RKO (cell line): ENCODE data around the gene GOLGA5.
"Not testable (repeated sequence)": the region's sequence is repeated elsewhere in the genome, so short reads cannot be mapped to it uniquely, and the experiment has no call there.

Experiments used
- DNase-seq: peaks from one replicate; pipeline ENCODE4 v3.0.0-alpha.2; 2016; ENCODE audit warnings: low spot score

GOLGA5 gene

DNA sequence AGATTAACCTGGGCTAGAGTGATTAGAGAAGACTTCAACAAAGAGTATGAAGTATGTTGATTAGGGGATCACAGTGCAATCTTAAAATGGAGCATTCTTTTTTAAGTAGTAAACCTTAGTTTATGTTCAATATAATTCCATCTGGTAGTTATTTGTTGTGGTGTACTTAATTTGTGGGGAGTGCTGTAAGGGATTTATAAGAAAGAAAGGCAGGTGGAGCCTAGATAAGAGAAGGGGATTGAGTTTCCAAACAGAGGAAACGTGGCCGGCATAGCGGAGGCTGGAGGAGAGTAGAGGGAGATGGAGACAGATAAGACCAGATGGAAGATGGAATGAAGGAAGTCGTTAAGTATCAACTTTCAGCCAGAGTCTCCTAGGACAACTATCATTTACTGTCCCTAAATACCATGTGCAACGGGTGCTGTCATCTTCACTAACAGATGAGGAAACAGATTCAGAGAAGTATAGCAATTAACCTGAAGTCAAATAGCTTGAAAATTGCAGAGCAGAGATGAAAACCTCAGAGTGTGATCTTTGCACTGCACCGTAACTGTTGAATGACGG, 38.1 kb downstream of the GOLGA5 start:
- DNase-seq, result no peak

GRCh38 chr14:92841930-92842329, 47.8 kb downstream of the GOLGA5 start:
- DNase-seq, result no peak

DNA sequence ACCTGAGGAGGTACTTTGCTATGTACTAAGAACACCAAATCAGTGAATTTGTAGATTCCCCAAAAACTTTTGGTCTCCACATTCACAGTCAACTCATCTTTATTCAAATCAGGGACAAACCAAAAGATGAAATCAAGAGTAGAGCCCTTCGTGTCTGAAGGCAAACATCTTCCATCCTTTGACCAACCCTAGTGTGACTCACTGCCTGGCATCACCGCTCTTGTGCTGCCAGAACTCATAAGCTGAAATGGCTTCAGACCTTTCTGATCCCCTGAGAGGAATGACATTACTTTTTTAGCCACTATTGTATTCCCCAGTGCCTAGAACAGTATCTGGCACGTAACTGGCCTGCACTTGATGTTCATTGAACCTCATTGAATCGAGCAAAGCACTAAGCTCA, 50.1 kb downstream of the GOLGA5 start:
- no peak for DNase-seq

DNA sequence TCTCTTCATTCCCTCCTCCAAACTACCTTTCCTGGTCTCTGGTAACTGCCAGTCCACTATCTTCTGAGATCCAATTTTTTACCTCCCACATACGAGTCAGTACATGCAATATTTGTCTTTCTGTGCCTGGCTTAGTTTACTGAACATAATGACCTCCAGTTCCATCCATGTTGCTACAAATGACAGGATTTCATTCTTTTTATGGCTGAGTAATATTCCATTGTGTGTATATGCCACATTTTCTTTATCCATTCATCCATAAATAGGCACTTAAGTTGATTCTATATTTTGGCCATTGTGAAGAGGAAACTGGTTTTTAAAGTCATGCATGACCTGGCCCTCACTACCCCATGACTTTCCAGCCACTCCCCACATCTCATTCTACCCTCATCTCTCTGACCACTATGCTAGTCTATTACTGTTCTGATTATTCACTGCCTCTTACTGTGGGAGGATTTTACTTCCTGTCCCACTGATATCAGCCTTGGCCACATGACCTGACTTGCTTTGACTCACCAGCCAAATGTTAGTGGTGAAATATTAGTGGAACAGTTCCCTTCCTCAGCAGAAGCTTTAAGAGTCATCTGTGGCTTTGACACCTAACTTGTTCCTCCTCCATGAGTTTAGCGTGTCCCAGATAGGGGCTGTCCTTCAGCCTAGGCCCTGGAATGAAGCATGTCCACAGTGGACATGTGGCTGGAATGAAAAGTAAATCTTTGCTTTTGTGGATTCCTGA, 52.2 kb downstream of the GOLGA5 start:
- peak; percentile 90 for DNase-seq

GRCh38 chr14:92847278-92847677, 53.2 kb downstream of the GOLGA5 start:
- DNase-seq, result no peak

GRCh38 chr14:92847749-92848148, 53.6 kb downstream of the GOLGA5 start:
- no peak for DNase-seq

GRCh38 chr14:92848887-92849286, 54.8 kb downstream of the GOLGA5 start:
- no peak for DNase-seq

DNA sequence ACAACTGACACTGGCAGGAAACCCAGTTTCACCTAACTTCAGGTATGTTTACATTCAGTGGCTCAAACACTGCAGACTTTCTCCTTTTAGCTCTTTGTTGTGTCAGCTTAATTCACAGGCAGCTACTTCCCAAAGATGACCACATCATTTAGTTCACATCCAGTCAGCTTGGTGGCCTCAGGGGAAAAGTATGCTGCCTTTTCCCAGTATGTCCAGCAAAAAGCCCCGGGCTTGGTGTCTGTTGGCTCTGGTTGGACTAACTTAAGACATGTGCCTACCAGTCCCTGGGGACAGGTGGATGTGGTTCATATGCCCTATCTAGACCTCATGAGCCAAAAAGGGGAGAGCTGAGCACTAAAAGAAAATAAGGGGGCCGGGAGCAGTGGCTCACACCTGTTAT, 56.4 kb downstream of the GOLGA5 start:
- DNase-seq, result peak; percentile 5

- DNase-seq, result not testable (repeated sequence)
These were observed 59.0 kb downstream of the GOLGA5 start for GRCh38 chr14:92853136-92853535.

- DNase-seq, result no peak
These were observed 66.1 kb downstream of the GOLGA5 start for GRCh38 chr14:92860049-92860840.

GRCh38 chr14:92861856-92862745, 68.0 kb downstream of the GOLGA5 start:
- DNase-seq, result no peak

GRCh38 chr14:92863286-92864080, 69.4 kb downstream of the GOLGA5 start:
- no peak for DNase-seq

DNA sequence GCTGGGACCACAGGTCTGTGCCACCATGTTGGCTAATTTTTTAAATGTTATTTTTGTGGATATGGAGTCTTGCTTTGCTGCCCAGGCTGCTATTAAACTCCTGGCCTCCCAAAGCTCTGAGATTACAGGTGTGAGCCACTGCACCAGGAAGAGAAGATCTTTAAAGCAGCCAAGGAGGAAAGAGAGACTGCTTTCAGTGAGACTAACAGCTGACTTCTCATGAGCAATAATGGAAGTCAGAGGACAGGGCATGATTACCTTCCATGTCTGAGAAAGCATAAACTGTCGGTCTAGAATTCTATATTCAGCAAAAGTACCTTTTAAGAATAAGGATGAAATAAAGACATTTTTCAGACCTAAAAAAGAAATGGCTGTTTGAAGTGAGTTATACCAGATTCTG, 71.6 kb downstream of the GOLGA5 start:
- no peak for DNase-seq

DNA sequence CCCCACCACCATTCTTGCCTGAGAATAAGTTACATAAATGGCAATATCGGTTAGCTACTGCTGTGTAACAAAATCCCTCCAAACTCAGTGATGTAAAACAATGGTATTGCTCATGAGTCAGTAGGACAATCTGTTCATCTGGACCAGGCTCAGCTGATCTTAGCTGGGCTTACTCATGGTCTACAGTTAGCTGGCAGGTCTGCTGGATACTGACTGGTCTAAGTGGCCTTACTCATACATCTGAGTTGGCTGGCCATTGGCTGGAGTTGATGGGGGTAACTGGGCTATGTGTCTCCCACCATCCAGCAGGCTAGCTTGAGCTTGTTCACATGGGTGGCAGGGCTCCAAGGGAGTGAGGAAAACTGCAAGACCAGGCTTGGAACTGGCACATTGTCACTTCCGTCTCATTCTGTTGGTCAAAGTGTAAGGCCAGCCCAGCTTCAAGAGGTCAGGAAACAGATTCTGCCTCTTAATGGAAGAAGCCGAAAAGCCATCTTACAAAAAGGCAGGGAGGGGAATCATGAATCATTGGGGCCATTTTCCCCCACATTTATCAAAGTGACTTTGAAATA, 72.2 kb downstream of the GOLGA5 start:
- DNase-seq, result peak; percentile 75

DNA sequence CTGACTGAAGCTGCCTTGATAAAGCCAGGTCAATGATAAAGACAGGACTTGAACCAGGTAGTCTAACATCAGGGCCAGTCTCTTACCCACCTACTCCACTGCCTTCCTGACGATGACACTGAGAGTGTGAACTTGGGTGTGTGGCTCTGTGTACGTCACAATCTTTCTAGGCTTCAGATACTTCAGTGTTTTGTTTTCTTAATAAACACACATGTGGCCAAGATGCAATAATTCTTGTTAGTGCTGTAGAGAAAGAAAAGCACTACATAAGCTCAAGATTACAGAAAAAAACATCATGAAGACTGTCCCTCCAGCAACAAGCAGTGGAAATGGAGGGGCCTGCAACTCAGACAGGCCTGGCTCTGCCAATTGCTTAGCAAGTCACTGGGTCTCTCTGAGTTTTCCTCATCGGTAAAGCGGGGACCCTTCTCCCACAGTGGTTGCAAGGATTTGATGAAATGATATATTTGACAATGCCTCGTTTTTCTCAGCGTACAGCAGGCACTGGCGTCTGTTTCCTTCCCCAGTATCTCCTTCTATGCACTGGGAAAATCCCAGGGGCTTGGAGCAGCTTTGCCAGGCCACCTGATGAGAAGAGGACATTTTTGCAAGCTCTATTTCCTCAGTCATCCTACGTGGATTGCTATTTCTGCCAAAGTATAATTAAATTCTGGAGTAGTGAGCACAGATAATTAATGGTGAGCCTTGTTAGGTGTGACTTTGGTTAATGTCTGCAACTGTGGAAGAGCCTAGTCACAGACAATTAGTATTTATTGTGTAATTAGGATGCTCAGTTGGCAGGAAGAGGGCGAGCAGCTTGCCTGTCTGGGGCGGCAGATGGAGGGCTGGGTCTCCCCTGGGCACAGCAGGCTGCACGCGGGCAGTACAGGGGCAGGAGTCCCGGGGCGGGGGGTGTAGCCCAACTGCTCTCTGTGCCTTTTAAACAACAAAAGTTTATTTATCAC, 73.1 kb downstream of the GOLGA5 start:
- no peak for DNase-seq

- no peak for DNase-seq
These were observed 81.0 kb downstream of the GOLGA5 start for GRCh38 chr14:92874962-92875661.

DNA sequence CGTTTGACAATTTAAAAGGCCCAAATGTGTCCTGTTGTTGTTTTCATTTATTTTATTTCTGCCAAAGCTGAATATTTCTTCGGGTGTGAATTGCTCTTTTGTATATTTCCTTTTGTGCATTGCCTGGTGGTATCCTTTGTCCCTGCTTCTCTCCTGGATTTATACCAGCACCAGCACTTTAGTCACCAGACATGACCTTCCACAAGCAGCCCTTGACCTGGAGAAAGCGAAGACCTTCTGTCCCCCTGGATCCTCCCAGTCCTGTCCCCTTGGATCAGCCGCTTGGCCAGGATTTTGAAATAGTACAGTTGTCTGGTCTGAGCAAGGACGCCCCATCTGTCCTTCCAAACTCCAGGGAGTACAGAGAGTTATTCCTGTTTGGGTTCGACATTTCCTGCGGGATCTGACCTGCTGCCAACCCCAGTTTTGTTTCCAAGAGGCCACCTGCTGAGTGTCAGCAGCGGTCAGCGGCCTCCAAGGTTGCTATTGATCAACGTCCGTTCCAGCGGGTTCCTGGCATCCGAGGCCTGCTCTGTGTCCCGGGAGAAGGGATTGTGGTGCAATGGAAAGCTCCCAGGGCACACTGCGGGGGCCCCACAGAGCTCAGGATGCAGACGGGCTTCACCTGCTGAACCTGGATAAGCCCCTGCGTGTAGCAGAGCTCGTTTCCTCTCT, 83.8 kb downstream of the GOLGA5 start:
- no peak for DNase-seq

GRCh38 chr14:92880351-92880750, 86.2 kb downstream of the GOLGA5 start:
- no peak for DNase-seq

DNA sequence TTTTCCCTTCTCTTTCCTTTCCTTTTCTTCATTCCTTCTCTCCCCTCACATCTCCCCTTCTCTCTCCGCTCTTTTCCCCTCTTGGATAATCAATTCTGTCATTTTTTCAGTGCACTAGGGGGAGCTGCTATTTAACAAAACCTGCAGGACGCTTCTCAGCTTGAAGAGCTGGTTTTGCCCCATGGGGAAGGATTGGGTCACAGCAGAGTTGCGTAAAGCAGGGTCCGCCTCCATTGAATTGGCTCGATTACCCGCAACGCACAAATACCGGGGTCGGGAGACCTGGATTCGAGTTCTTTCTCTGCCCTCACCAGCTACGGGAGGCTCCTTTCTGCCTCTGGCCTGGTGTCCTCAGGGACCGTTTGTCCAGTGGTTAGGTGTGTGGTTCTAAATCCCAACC, 86.7 kb downstream of the GOLGA5 start:
- DNase-seq, result peak; percentile 30
